ENCODE measurements around the gene CCDC85A.
"Not testable (repeated sequence)": the region's sequence is repeated elsewhere in the genome, so short reads cannot be mapped to it uniquely, and the experiment has no call there.

Gene CCDC85A

GRCh38 chr2:56183643-56184499, at the start of gene CCDC85A:
TSS of gene CCDC85A (plus strand) at chr2:56183990. CDS start at chr2:56184625, 635 bp downstream.
- DNase-seq, result peak; percentile 80

- DNase-seq, result no peak
These were observed 48.9 kb upstream of the CCDC85A start for GRCh38 chr2:56134861-56135260.

- DNase-seq, result not testable (repeated sequence)
These were observed 41.2 kb upstream of the CCDC85A start for GRCh38 chr2:56142497-56143061.

- no peak for DNase-seq
These were observed 35.9 kb upstream of the CCDC85A start for GRCh38 chr2:56147907-56148306.

- no peak for DNase-seq
These were observed 35.0 kb upstream of the CCDC85A start for GRCh38 chr2:56148825-56149224.

GRCh38 chr2:56151841-56152240, 31.9 kb upstream of the CCDC85A start:
- no peak for DNase-seq

GRCh38 chr2:56155188-56155587, 28.6 kb upstream of the CCDC85A start:
- DNase-seq, result no peak

GRCh38 chr2:56159875-56160274, 23.9 kb upstream of the CCDC85A start:
- not testable (repeated sequence) for DNase-seq

GRCh38 chr2:56167616-56168562, 15.9 kb upstream of the CCDC85A start:
- DNase-seq, result peak; percentile 59

GRCh38 chr2:56169521-56169920, 14.3 kb upstream of the CCDC85A start:
- DNase-seq, result no peak

GRCh38 chr2:56170504-56170903, 13.3 kb upstream of the CCDC85A start:
- no peak for DNase-seq

- DNase-seq, result no peak
These were observed 12.8 kb upstream of the CCDC85A start for GRCh38 chr2:56170988-56171387.

GRCh38 chr2:56175779-56176178, 8.0 kb upstream of the CCDC85A start:
- DNase-seq, result no peak

GRCh38 chr2:56177420-56178220, 6.2 kb upstream of the CCDC85A start:
- peak; percentile 20 for DNase-seq

- DNase-seq, result no peak
These were observed 3.9 kb upstream of the CCDC85A start for GRCh38 chr2:56179931-56180330.

GRCh38 chr2:56182420-56182819, 1.4 kb upstream of the CCDC85A start:
- DNase-seq, result no peak

GRCh38 chr2:56184500-56185011, 766 bp downstream of the CCDC85A start:
- DNase-seq, result no peak

- DNase-seq, result peak; percentile 48
These were observed 1.4 kb downstream of the CCDC85A start for GRCh38 chr2:56185101-56185581.

GRCh38 chr2:56185582-56186046, 1.8 kb downstream of the CCDC85A start:
- DNase-seq, result peak; percentile 54

GRCh38 chr2:56191617-56192016, 7.8 kb downstream of the CCDC85A start:
- DNase-seq, result peak; percentile 57

GRCh38 chr2:56192664-56193305, 9.0 kb downstream of the CCDC85A start:
- no peak for DNase-seq

Data from SHP77 treated with DMSO at 0.1 percent for 48 hours (cell line).